Measurements from ENCODE around the gene ACSM5. TPM values are rescaled to one million over a fixed set of nuclear protein-coding genes. Genes with fewer than 3 reads are reported as not detected.

The ACSM5 gene
- total and polyA plus RNA-seq, 2 experiments from 2014 or later: not detected

GRCh38 chr16:20364051-20364450 is 45.3 kb upstream of the ACSM5 start:
- no peaks in the 10 kb centered on the region for H3K4me1 ChIP-seq (ENCODE audit: insufficient read depth)
- no peaks in the 10 kb centered on the region for H3K4me1 Mint-ChIP-seq
- no peaks in the 10 kb centered on the region for H3K27me3 Mint-ChIP-seq (ENCODE audit: insufficient read depth, low read depth, poor library complexity)
- H3K27me3 ChIP-seq (ENCODE audit: insufficient read depth): no peaks in the 10 kb centered on the region
- no peaks in the 10 kb centered on the region for H4K20me1 ChIP-seq (replicated peaks; ENCODE audit: insufficient read depth)
- no peak overlapping the region for H2AFZ ChIP-seq
- no peaks in the 10 kb centered on the region for H3K36me3 ChIP-seq (ENCODE audit: insufficient read depth)
- no peaks in the 10 kb centered on the region for H3K79me2 ChIP-seq (replicated peaks; ENCODE audit: insufficient read depth)
- H3K9me3 Mint-ChIP-seq: peaks cover 4% of the 10 kb centered on the region; the same call in 1 of the 3 replicates
- H3K36me3 Mint-ChIP-seq (ENCODE audit: low read depth): no peaks in the 10 kb centered on the region
- TF ChIP-seq CTCF (conservative IDR thresholded peaks at IDR 0.05; ENCODE audit: low read depth in 2 of 2) (no peak), EZH2 (IDR thresholded peaks at IDR 0.05; ENCODE audit: low read depth, unreplicated experiment) (no peak), REST (IDR thresholded peaks at IDR 0.05; ENCODE audit: unreplicated experiment) (no peak), CREB1 (CRISPR knock-in tag; IDR thresholded peaks at IDR 0.05; ENCODE audit: low read depth) (no peak), STAT1 (IDR thresholded peaks at IDR 0.05; ENCODE audit: unreplicated experiment) (no peak), NANOG (IDR thresholded peaks at IDR 0.05; ENCODE audit: borderline replicate concordance) (no peak), ZNF331 (CRISPR knock-in tag; IDR thresholded peaks at IDR 0.05; ENCODE audit: low read depth) (no peak), ETS1 (IDR thresholded peaks at IDR 0.05) (no peak), POLR2AphosphoS5 (IDR thresholded peaks at IDR 0.05; ENCODE audit: low read depth) (no peak), EZH2phosphoT487 (IDR thresholded peaks at IDR 0.05; ENCODE audit: unreplicated experiment) (no peak)
- H3K27ac Mint-ChIP-seq: no peak overlapping the region
- H3K4me3 ChIP-seq: no peak overlapping the region
- no peaks in the 10 kb centered on the region for H3F3A ChIP-seq (replicated peaks; ENCODE audit: low read depth)
- no peak for ATAC-seq
- no peaks in the 10 kb centered on the region for H3K9me2 ChIP-seq (ENCODE audit: insufficient read depth)
- H3K4me3 Mint-ChIP-seq: no peak overlapping the region
- DNase-seq (ENCODE audit: low spot score): no peak
- H3K4me2 ChIP-seq: no peak overlapping the region
- H3K27ac ChIP-seq (ENCODE audit: low read depth): no peak overlapping the region

All from GM23338 (cell line).